Mesothelial cell of epicardium (in vitro differentiated cells): ENCODE results near the gene CRKL. TPM values are rescaled to one million over a fixed set of nuclear protein-coding genes. Genes with fewer than 3 reads are reported as not detected.

Source experiments
- DNase-seq, 2 experiments: peaks; one replicate each; pipeline ENCODE4 v3.0.0; 2021; ENCODE audit warnings: low spot score in 2 of 2; ENCODE audit not compliant: unreplicated experiment in 2 of 2
- H3K27ac Mint-ChIP-seq: 2 replicates; pipeline ENCODE4 v1.8.0; 2021; ENCODE audit warnings: mixed read lengths
- H3K27me3 Mint-ChIP-seq: 2 replicates; pipeline ENCODE4 v1.8.0; 2021; ENCODE audit warnings: low read depth, mixed read lengths
- H3K36me3 Mint-ChIP-seq: 2 replicates; pipeline ENCODE4 v1.8.0; 2021; ENCODE audit warnings: mixed read lengths
- H3K4me1 Mint-ChIP-seq: 2 replicates; pipeline ENCODE4 v1.8.0; 2021; ENCODE audit warnings: mixed read lengths
- H3K4me3 Mint-ChIP-seq: 2 replicates; pipeline ENCODE4 v1.8.0; 2021; ENCODE audit warnings: mild to moderate bottlenecking, moderate library complexity, mixed read lengths
- H3K9me3 Mint-ChIP-seq: 2 replicates; pipeline ENCODE4 v1.8.0; 2021; ENCODE audit warnings: mixed read lengths
- CTCF ChIP-seq: fragments of 200-600 bp; sonication (generic); IDR thresholded peaks from one replicate; pipeline ENCODE4 v1.5.0; 2021; ENCODE audit warnings: antibody characterized with exemption; ENCODE audit not compliant: unreplicated experiment
- total RNA-seq: library from RNA; stranded (reverse); gene quantifications from 3 replicates; pipeline ENCODE4 v1.2.1, GENCODE V29; 2021

Gene CRKL
- 72.3 to 78.5 TPM (median 75.1 TPM) in 3 replicates for total RNA-seq

- no peaks in the 10 kb centered on the region for H3K27me3 Mint-ChIP-seq
- peak within 1 kb of the TSS; percentile 96 for H3K27ac Mint-ChIP-seq
- H3K4me1 Mint-ChIP-seq: peaks cover 29% of the 10 kb centered on the region
- TF ChIP-seq CTCF: peak; percentile 85
- H3K36me3 Mint-ChIP-seq: no peaks in the 10 kb centered on the region
- peak; percentile 97 to 98 for DNase-seq
- H3K4me3 Mint-ChIP-seq: peak within 1 kb of the TSS; percentile 98
- no peaks in the 10 kb centered on the region for H3K9me3 Mint-ChIP-seq
Measured at GRCh38 chr22:20916916-20917810, at the start of gene CRKL. CRKL (plus strand) TSS chr22:20917407; CDS start chr22:20917935, 528 bp downstream.

- no peaks in the 10 kb centered on the region for H3K27me3 Mint-ChIP-seq
- no peak for TF ChIP-seq CTCF
- H3K4me1 Mint-ChIP-seq: peaks cover 21% of the 10 kb centered on the region
- H3K27ac Mint-ChIP-seq: peak overlapping the region; percentile 37
- no peak overlapping the region for H3K4me3 Mint-ChIP-seq
- H3K9me3 Mint-ChIP-seq: no peaks in the 10 kb centered on the region
- H3K36me3 Mint-ChIP-seq: peaks cover 9% of the 10 kb centered on the region
- no peak for DNase-seq
Measured at GRCh38 chr22:20868025-20868962, 48.9 kb upstream of the CRKL start.

GRCh38 chr22:20869234-20869633, 48.0 kb upstream of the CRKL start:
- no peaks in the 10 kb centered on the region for H3K9me3 Mint-ChIP-seq
- peaks cover 21% of the 10 kb centered on the region for H3K4me1 Mint-ChIP-seq
- DNase-seq: no peak
- no peak for TF ChIP-seq CTCF
- H3K4me3 Mint-ChIP-seq: no peak overlapping the region
- H3K27me3 Mint-ChIP-seq: no peaks in the 10 kb centered on the region
- H3K36me3 Mint-ChIP-seq: peaks cover 10% of the 10 kb centered on the region
- H3K27ac Mint-ChIP-seq: no peak overlapping the region

- no peak for DNase-seq
- Mint-ChIP-seq H3K9me3 (no peaks in the 10 kb centered on the region), H3K36me3 (peaks cover 23% of the 10 kb centered on the region), H3K4me3 (no peak overlapping the region), H3K4me1 (peaks cover 3% of the 10 kb centered on the region), H3K27ac (no peak overlapping the region), H3K27me3 (no peaks in the 10 kb centered on the region)
- no peak for TF ChIP-seq CTCF
Measured at GRCh38 chr22:20873214-20873613, 44.0 kb upstream of the CRKL start.

- no peaks in the 10 kb centered on the region for H3K9me3 Mint-ChIP-seq
Measured at GRCh38 chr22:20875296-20875695, 41.9 kb upstream of the CRKL start.

More at GRCh38 chr22:20875296-20875695, 41.9 kb upstream of the CRKL start:
- no peak overlapping the region for H3K4me3 Mint-ChIP-seq
- H3K36me3 Mint-ChIP-seq: peaks cover 21% of the 10 kb centered on the region
- no peak for TF ChIP-seq CTCF
- DNase-seq: no peak
- H3K4me1 Mint-ChIP-seq: no peaks in the 10 kb centered on the region
- H3K27ac Mint-ChIP-seq: peak overlapping the region; percentile 26
- no peaks in the 10 kb centered on the region for H3K27me3 Mint-ChIP-seq
